ENCODE data around the gene CBX8.

- TF ChIP-seq EZH2 (IDR thresholded peaks at IDR 0.05) (no peak), POLR2AphosphoS5 (IDR thresholded peaks at IDR 0.05; ENCODE audit: borderline replicate concordance, low read depth, low read length) (no peak; the same call in 1 of the 2 replicates), FOXP2 (optimal IDR thresholded peaks at IDR 0.05; ENCODE audit: control extremely low read depth, extremely low read length, insufficient read depth) (no peak)
These were observed 37.1 kb upstream of the CBX8 start for GRCh38 chr17:79833744-79834564.

Data from SK-N-MC (cell line).